Testis (tissue), 2 donors: Measurements from ENCODE around the gene SEMA6D.

Experiments
- CTCF ChIP-seq, 3 experiments: fragments of 450-650 bp in 2 of 3; fragments of 200-600 bp in 1 of 3; sonication (generic) in 1 of 3; IDR thresholded peaks; one replicate each; pipeline ENCODE4 v1.5.1; 2016 to 2019; ENCODE audit warnings: antibody characterized with exemption in 3 of 3, mild to moderate bottlenecking in 2 of 3, moderate library complexity in 1 of 3
- POLR2A ChIP-seq: fragments of 450-650 bp; IDR thresholded peaks from one replicate; pipeline ENCODE4 v1.6.1; 2017; ENCODE audit warnings: antibody characterized with exemption, mild to moderate bottlenecking, moderate library complexity

- TF ChIP-seq POLR2A (no peak), CTCF (IDR thresholded peaks at IDR 0.05) (no peak)
These were observed 9.1 kb downstream of the SEMA6D start for GRCh38 chr15:47726399-47726823.
